C4-2B (cell line): ENCODE measurements around the gene PIP5K1A.

ENCODE experiments used
- CTCF ChIP-seq: fragments of 450-650 bp; conservative IDR thresholded peaks from 2 replicates; pipeline ENCODE4 v1.5.1; 2017; ENCODE audit warnings: mild to moderate bottlenecking
- ZFX ChIP-seq: fragments of 450-650 bp; IDR thresholded peaks from 2 replicates; pipeline ENCODE4 v1.6.1; 2017

GRCh38 chr1:151237678-151238466 is 39.5 kb downstream of the PIP5K1A start:
- TF ChIP-seq CTCF (no peak), ZFX (no peak)
